Fibroblast of mammary gland (primary cell): ENCODE results near the gene TMTC2.

Experiments used
- DNase-seq: peaks from one replicate; pipeline ENCODE4 v3.0.0-alpha.2; 2010; ENCODE audit warnings: low read depth
- H3K4me3 ChIP-seq: 2 replicates; pipeline ENCODE4 v1.5.1; 2011; ENCODE audit warnings: low read depth, mild to moderate bottlenecking, low read length, moderate library complexity; ENCODE audit not compliant: control insufficient read depth
- TF ChIP-seq, protein P1 (sequence below): conservative IDR thresholded peaks from 2 replicates; pipeline ENCODE4 v1.5.1; 2011; ENCODE audit warnings: low read depth, low read length, inconsistent platforms; ENCODE audit not compliant: control insufficient read depth, insufficient read depth

TMTC2 gene

DNA sequence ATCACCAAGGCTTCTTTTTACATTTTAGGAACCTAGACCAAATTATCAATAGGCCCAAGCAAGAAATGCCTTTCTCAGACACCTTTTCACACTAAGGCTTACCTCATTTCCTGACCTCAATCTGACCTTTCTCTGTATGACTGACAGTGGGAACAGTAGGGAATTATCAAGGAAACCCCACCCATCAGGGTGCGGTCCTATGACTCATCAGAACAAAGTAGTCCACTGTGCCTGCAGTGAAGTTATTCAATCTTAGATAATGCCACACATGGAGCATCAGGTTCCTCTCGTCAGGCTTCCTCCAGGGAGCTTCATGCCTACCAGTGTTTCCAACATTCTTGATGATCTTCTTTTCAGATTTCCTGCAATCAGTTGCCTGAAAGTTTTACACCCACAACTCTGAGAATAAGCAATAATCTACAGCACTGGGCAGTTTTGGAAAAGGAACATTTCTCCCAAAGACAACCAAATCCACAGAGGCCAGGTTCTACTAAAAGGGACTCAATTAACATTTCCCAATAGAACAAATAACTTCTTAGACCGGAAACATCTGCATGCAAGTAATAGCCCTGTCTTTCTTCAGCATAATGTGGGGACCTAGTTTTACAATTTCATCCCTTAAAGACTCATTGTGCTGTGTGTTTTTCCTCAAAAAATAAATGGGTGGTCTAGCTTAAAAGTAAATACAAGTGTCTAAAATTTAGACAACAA lies 35.9 kb upstream of the TMTC2 start:
- TF ChIP-seq, protein P1, sequence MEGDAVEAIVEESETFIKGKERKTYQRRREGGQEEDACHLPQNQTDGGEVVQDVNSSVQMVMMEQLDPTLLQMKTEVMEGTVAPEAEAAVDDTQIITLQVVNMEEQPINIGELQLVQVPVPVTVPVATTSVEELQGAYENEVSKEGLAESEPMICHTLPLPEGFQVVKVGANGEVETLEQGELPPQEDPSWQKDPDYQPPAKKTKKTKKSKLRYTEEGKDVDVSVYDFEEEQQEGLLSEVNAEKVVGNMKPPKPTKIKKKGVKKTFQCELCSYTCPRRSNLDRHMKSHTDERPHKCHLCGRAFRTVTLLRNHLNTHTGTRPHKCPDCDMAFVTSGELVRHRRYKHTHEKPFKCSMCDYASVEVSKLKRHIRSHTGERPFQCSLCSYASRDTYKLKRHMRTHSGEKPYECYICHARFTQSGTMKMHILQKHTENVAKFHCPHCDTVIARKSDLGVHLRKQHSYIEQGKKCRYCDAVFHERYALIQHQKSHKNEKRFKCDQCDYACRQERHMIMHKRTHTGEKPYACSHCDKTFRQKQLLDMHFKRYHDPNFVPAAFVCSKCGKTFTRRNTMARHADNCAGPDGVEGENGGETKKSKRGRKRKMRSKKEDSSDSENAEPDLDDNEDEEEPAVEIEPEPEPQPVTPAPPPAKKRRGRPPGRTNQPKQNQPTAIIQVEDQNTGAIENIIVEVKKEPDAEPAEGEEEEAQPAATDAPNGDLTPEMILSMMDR = no peak
- H3K4me3 ChIP-seq = no peak overlapping the region
- peak; percentile 51 for DNase-seq

DNA sequence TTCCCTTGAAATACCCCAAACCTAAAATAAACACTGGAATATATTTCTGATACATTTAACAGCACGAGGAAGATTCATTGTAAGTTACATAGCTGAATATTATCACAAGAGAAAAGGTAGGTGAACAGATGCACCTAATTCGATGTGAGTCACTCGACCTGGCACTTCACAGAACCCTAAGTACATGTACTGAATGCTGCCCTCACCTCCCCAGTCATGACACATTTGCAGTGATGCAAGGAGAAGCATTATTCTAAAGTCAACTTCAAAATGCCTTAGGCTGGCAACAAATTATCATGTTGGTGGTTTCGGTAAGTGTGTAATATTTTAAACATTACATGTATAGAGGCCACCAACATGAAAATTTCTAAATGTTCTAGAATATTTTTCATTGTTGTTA lies 35.2 kb upstream of the TMTC2 start:
- TF ChIP-seq, protein P1 = no peak
- H3K4me3 ChIP-seq = no peak overlapping the region
- DNase-seq = no peak

DNA sequence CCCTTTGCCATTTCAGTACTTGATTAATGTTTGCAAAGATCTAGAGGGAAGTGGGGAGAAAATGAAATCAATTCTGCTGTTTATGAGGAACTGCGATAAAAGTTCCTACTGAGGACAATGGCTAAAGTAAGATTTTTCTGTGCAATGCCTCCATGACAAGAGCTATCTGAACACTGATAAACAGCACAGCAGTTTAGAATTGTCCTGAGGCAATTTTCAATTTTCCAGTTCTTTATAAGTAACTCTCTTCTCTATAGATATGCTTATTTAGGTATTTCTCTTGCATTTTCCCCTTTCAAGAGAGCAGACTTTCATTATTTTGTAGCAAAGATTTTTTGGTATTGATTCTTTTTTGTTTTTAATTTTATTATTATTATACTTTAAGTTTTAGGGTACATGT lies 34.6 kb upstream of the TMTC2 start:
- no peak for DNase-seq
- TF ChIP-seq, protein P1 = no peak
- no peak overlapping the region for H3K4me3 ChIP-seq

DNA sequence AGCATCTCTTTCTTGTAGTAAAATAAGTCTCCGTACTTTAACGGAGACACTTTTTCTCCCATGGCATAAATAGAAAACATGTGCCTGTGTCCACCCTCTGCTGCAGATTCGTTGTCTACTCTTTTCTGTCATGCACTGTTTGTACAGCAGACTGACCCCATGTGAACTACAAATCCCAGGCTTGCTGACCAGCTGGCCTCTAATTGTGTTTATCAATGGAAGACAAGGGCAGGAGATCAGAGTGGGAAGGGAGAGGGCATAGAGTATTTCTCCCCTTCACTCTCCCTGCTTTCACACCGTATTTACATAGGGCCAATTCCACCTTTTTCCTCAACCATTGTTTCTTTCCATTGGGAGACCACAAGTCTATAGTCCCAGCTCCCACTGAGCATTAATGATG lies 31.0 kb upstream of the TMTC2 start:
- no peak overlapping the region for H3K4me3 ChIP-seq
- DNase-seq = no peak
- TF ChIP-seq, protein P1 = no peak

DNA sequence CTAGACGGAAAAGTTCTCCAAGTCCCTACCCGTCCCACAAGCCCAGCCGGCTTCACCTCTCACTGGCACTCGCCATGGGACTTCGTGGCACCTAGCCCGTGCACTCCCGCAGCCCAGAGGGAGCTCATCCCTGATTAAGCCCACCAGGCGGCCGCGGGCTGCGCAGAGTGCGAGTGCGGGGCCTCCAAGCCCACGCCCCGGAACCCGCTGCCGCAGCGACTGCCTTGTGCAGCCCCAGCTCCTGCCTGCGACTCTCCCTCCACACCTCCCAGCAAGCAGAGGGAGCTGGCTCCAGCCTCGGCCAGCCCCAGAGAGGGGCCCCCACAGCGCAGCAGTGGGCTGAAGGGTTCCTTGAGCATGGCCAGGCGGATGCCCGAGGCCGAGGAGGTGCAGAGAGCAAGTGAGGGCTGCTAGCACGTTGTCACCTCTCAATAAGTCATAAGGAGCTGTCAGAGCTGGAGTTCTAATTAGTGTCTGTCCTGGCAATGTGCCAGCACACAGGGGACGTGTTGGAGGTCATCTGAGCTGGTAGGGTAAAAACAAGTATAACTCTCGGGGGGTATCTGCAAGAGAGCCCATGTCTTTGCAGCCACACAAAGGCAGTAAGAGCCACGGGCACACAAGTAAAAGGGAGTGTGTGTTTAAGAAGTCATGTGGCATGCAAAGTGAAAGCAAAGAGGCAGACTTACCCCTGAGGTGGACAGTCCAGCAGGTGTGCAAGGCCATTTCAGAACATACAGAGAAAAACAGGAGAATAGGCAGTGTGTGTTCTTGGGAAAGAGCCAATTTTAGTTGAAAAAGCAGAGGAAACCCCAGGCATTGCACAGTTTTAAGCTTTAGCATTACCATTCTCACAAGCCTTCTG lies 27.1 kb upstream of the TMTC2 start:
- no peak overlapping the region for H3K4me3 ChIP-seq
- no peak for DNase-seq
- TF ChIP-seq, protein P1 = no peak

DNA sequence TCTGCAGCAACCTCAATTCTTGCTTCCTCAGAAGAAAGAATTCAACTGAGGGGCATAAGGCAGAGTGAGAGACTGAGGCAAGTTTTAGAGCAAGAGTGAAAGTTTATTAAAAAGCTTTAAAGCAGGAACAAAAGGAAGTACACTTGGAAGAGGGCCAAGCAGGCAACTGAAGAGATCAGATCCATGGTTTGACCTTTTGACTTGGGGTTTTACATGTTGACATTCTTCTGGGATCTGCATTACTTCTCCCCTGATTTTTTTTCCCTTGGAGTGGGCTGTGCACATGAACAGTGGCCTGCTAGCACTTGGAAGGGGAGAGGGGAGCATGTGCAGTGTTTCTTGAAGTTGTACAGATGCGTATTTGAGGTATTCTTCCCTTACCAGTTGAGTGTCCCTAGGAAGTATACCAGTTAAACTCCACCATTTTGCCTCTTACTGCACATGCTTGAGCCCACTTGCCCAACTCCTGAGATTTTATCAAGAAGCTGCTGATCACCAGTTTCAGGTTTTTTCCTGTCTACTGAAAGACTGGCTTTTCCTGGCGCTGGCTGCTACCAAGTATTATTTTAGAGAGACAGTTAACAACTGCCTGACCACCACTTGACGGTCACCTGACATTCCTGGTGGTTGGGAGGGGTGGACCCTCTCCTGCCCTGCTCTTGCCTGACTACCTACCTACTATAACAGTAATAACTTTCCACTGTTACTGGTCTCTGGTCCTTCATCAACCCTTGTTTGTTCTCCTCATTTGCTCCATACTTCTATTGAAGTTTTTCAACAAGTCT lies 26.0 kb upstream of the TMTC2 start:
- H3K4me3 ChIP-seq = no peak overlapping the region
- TF ChIP-seq, protein P1 = no peak
- DNase-seq = peak; percentile 5
